MM.1S (cell line): Measurements from ENCODE around the gene ANO5.

Experiments used
- DNase-seq: peaks from one replicate; pipeline ENCODE4 v3.0.0-alpha.2; 2015
- H2AFZ ChIP-seq: fragments of 300-600 bp; sonication (generic); 2 replicates; pipeline ENCODE4 v1.6.0; 2016; ENCODE audit warnings: antibody characterized with exemption, low read length
- H3F3A ChIP-seq: fragments of 300-600 bp; sonication (generic); 2 replicates; pipeline ENCODE4 v1.6.1; 2016; ENCODE audit warnings: mild to moderate bottlenecking, antibody characterized with exemption, low read length, moderate library complexity, mixed read lengths; ENCODE audit not compliant: insufficient read depth
- H3K27ac ChIP-seq: fragments of 300-600 bp; sonication (generic); 2 replicates; pipeline ENCODE4 v1.5.1; 2016; ENCODE audit warnings: mild to moderate bottlenecking, low read length
- H3K27me3 ChIP-seq: fragments of 300-600 bp; sonication (generic); replicated peaks from 2 replicates; pipeline ENCODE4 v1.6.0; 2016; ENCODE audit warnings: low read length; ENCODE audit not compliant: insufficient read depth
- H3K36me3 ChIP-seq: fragments of 300-600 bp; sonication (generic); replicated peaks from 2 replicates; pipeline ENCODE4 v1.6.1; 2016; ENCODE audit warnings: mild to moderate bottlenecking, low read length, mixed read lengths; ENCODE audit not compliant: insufficient read depth
- H3K4me1 ChIP-seq: fragments of 300-600 bp; sonication (generic); 2 replicates; pipeline ENCODE4 v1.6.1; 2016; ENCODE audit warnings: low read length, mixed read lengths
- H3K4me2 ChIP-seq: fragments of 300-600 bp; sonication (generic); 2 replicates; pipeline ENCODE4 v1.6.0; 2016; ENCODE audit warnings: low read depth, low read length
- H3K4me3 ChIP-seq: fragments of 300-600 bp; sonication (generic); 2 replicates; pipeline ENCODE4 v1.5.1; 2016; ENCODE audit warnings: low read length, mixed read lengths
- H3K79me2 ChIP-seq: fragments of 300-600 bp; sonication (generic); 2 replicates; pipeline ENCODE4 v1.6.1; 2016; ENCODE audit warnings: mixed run types, low read length, mixed read lengths
- H3K9ac ChIP-seq: fragments of 300-600 bp; sonication (generic); 2 replicates; pipeline ENCODE4 v1.6.1; 2016; ENCODE audit warnings: low read length, mixed read lengths
- H3K9me2 ChIP-seq: fragments of 300-600 bp; sonication (generic); replicated peaks from 2 replicates; pipeline ENCODE4 v1.6.1; 2016; ENCODE audit warnings: mild to moderate bottlenecking, low read length, mixed read lengths; ENCODE audit not compliant: insufficient read depth
- H3K9me3 ChIP-seq: fragments of 300-600 bp; sonication (generic); replicated peaks from 2 replicates; pipeline ENCODE4 v1.6.1; 2016; ENCODE audit warnings: mild to moderate bottlenecking, low read length, mixed read lengths; ENCODE audit not compliant: insufficient read depth
- H4K20me1 ChIP-seq: fragments of 300-600 bp; sonication (generic); 2 replicates; pipeline ENCODE4 v1.6.1; 2016; ENCODE audit warnings: mild to moderate bottlenecking, low read length, moderate library complexity, mixed read lengths; ENCODE audit not compliant: insufficient read depth
- CTCF ChIP-seq: fragments of 300-600 bp; sonication (generic); IDR thresholded peaks from 2 replicates; pipeline ENCODE4 v1.5.1; 2016; ENCODE audit warnings: antibody characterized with exemption, low read length, mixed read lengths
- EZH2 ChIP-seq: fragments of 300-600 bp; sonication (generic); optimal IDR thresholded peaks from 2 replicates; pipeline ENCODE3; 2017; ENCODE audit warnings: low read depth, mild to moderate bottlenecking, antibody characterized with exemption, low read length, mixed read lengths
- EZH2phosphoT487 ChIP-seq: fragments of 300-600 bp; sonication (generic); IDR thresholded peaks from 2 replicates; pipeline ENCODE4 v1.6.1; 2018; ENCODE audit warnings: antibody characterized with exemption, low read length

ANO5 gene

GRCh38 chr11:22161489-22161888 is 31.4 kb upstream of the ANO5 start:
- Histone ChIP-seq H3K36me3 (no peaks in the 10 kb centered on the region), H3K79me2 (no peaks in the 10 kb centered on the region), H3K4me1 (no peaks in the 10 kb centered on the region), H3K9me3 (no peaks in the 10 kb centered on the region), H4K20me1 (no peaks in the 10 kb centered on the region), H3K4me2 (no peak overlapping the region), H3K9me2 (no peaks in the 10 kb centered on the region), H3K4me3 (no peak overlapping the region), H3K27me3 (no peaks in the 10 kb centered on the region), H3F3A (no peaks in the 10 kb centered on the region), H3K9ac (no peak overlapping the region), H2AFZ (no peak overlapping the region), H3K27ac (no peak overlapping the region)
- no peak for TF ChIP-seq EZH2
- TF ChIP-seq CTCF, result no peak
- TF ChIP-seq EZH2phosphoT487, result no peak
- no peak for DNase-seq

GRCh38 chr11:22162756-22163155 is 30.1 kb upstream of the ANO5 start:
- no peak overlapping the region for H3K9ac ChIP-seq
- no peaks in the 10 kb centered on the region for H3K9me2 ChIP-seq
- no peaks in the 10 kb centered on the region for H3F3A ChIP-seq
- H2AFZ ChIP-seq, result no peak overlapping the region
- no peaks in the 10 kb centered on the region for H3K27me3 ChIP-seq
- no peak overlapping the region for H3K4me2 ChIP-seq
- H3K4me3 ChIP-seq, result no peak overlapping the region
- no peaks in the 10 kb centered on the region for H3K79me2 ChIP-seq
- H3K4me1 ChIP-seq, result no peaks in the 10 kb centered on the region
- no peak for DNase-seq
- TF ChIP-seq EZH2 (no peak), CTCF (no peak), EZH2phosphoT487 (no peak)
- H3K27ac ChIP-seq, result no peak overlapping the region
- H3K9me3 ChIP-seq, result no peaks in the 10 kb centered on the region
- no peaks in the 10 kb centered on the region for H4K20me1 ChIP-seq
- no peaks in the 10 kb centered on the region for H3K36me3 ChIP-seq

- DNase-seq, result peak; percentile 20
- H3K4me2 ChIP-seq, result no peak overlapping the region
- TF ChIP-seq EZH2, result no peak
- no peak for TF ChIP-seq EZH2phosphoT487
- no peak for TF ChIP-seq CTCF
Observed at GRCh38 chr11:22163394-22163797, 29.5 kb upstream of the ANO5 start.

More at GRCh38 chr11:22163394-22163797, 29.5 kb upstream of the ANO5 start:
- Histone ChIP-seq H3F3A (no peaks in the 10 kb centered on the region), H3K27me3 (no peaks in the 10 kb centered on the region), H3K36me3 (no peaks in the 10 kb centered on the region), H3K9me3 (no peaks in the 10 kb centered on the region), H3K9me2 (no peaks in the 10 kb centered on the region), H3K4me3 (no peak overlapping the region), H2AFZ (no peak overlapping the region), H3K4me1 (no peaks in the 10 kb centered on the region), H4K20me1 (no peaks in the 10 kb centered on the region), H3K9ac (no peak overlapping the region), H3K79me2 (no peaks in the 10 kb centered on the region), H3K27ac (no peak overlapping the region)
